GM23338 (cell line): ENCODE results near the gene HEYL.

Experiments used
- CREB1 ChIP-seq: fragments of 250-450 bp; sonication (Bioruptor Pico); IDR thresholded peaks from 2 replicates; pipeline ENCODE4 v1.5.0; 2020; ENCODE audit warnings: low read depth, mild to moderate bottlenecking, moderate library complexity
- EZH2 ChIP-seq: fragments of 200-600 bp; sonication (generic); IDR thresholded peaks from one replicate; pipeline ENCODE4 v1.8.0; 2017; ENCODE audit warnings: antibody characterized with exemption, mild to moderate bottlenecking, low read depth; ENCODE audit not compliant: unreplicated experiment
- EZH2phosphoT487 ChIP-seq: fragments of 200-600 bp; sonication (generic); IDR thresholded peaks from one replicate; pipeline ENCODE4 v1.8.1; 2018; ENCODE audit warnings: antibody characterized with exemption; ENCODE audit not compliant: unreplicated experiment
- JUNB ChIP-seq: IDR thresholded peaks from one replicate; pipeline ENCODE4 v1.6.1; 2016; ENCODE audit warnings: antibody characterized with exemption; ENCODE audit not compliant: unreplicated experiment
- POLR2AphosphoS5 ChIP-seq: IDR thresholded peaks from 2 replicates; pipeline ENCODE4 v1.6.1; 2016; ENCODE audit warnings: antibody characterized with exemption, low read depth
- TF ChIP-seq, protein P1 (sequence below), 2 experiments: fragments of 200-600 bp in 1 of 2; sonication (generic) in 1 of 2; conservative IDR thresholded peaks; 2 replicates each; pipeline versions ENCODE4 v1.5.1 to v1.6.1; 2016 to 2017; ENCODE audit warnings: antibody characterized with exemption in 2 of 2, low read depth in 2 of 2, mild to moderate bottlenecking in 2 of 2, moderate library complexity in 1 of 2
- TF ChIP-seq, protein P2 (sequence below): IDR thresholded peaks from one replicate; pipeline ENCODE4 v1.6.1; 2018; ENCODE audit warnings: antibody characterized with exemption; ENCODE audit not compliant: unreplicated experiment

DNA sequence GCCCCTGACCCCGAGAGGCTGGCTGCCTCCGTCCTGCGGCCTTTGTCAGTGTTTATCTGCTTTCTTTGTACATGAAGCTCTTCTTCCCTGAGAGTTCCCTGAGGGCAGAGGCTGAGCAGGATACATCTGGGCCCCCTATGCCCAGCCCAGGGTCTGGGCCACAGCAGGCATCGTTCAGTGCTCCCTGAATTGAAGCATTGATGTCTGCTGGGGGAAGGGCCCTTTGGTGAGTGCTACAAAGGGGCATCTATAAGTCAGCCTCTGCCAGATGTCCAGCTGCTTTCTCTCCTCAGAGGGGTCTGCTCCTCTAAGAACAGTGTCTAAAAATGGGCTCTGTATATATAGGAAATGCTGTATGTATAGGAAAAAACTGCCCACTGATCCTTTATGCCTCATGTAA, 2.1 kb downstream of the HEYL start:
- TF ChIP-seq, protein P1, sequence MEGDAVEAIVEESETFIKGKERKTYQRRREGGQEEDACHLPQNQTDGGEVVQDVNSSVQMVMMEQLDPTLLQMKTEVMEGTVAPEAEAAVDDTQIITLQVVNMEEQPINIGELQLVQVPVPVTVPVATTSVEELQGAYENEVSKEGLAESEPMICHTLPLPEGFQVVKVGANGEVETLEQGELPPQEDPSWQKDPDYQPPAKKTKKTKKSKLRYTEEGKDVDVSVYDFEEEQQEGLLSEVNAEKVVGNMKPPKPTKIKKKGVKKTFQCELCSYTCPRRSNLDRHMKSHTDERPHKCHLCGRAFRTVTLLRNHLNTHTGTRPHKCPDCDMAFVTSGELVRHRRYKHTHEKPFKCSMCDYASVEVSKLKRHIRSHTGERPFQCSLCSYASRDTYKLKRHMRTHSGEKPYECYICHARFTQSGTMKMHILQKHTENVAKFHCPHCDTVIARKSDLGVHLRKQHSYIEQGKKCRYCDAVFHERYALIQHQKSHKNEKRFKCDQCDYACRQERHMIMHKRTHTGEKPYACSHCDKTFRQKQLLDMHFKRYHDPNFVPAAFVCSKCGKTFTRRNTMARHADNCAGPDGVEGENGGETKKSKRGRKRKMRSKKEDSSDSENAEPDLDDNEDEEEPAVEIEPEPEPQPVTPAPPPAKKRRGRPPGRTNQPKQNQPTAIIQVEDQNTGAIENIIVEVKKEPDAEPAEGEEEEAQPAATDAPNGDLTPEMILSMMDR (conservative IDR thresholded peaks at IDR 0.05; ENCODE audit: low read depth in 2 of 2) = no peak
- TF ChIP-seq EZH2 (no peak), POLR2AphosphoS5 (no peak), CREB1 (CRISPR knock-in tag) (no peak), EZH2phosphoT487 (no peak), JUNB (no peak)
- TF ChIP-seq, protein P2, sequence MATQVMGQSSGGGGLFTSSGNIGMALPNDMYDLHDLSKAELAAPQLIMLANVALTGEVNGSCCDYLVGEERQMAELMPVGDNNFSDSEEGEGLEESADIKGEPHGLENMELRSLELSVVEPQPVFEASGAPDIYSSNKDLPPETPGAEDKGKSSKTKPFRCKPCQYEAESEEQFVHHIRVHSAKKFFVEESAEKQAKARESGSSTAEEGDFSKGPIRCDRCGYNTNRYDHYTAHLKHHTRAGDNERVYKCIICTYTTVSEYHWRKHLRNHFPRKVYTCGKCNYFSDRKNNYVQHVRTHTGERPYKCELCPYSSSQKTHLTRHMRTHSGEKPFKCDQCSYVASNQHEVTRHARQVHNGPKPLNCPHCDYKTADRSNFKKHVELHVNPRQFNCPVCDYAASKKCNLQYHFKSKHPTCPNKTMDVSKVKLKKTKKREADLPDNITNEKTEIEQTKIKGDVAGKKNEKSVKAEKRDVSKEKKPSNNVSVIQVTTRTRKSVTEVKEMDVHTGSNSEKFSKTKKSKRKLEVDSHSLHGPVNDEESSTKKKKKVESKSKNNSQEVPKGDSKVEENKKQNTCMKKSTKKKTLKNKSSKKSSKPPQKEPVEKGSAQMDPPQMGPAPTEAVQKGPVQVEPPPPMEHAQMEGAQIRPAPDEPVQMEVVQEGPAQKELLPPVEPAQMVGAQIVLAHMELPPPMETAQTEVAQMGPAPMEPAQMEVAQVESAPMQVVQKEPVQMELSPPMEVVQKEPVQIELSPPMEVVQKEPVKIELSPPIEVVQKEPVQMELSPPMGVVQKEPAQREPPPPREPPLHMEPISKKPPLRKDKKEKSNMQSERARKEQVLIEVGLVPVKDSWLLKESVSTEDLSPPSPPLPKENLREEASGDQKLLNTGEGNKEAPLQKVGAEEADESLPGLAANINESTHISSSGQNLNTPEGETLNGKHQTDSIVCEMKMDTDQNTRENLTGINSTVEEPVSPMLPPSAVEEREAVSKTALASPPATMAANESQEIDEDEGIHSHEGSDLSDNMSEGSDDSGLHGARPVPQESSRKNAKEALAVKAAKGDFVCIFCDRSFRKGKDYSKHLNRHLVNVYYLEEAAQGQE = no peak
